Sigmoid colon (tissue), 7 donors: ENCODE measurements around the gene ZNF664. TPM values are rescaled to one million over a fixed set of nuclear protein-coding genes. Genes with fewer than 3 reads are reported as not detected.

Source experiments
- DNase-seq: peaks from one replicate; pipeline ENCODE4 v3.0.0-alpha.2; 2019
- H3K27ac ChIP-seq, 4 donors: fragments of 200-600 bp; sonication (generic); one replicate each; pipeline ENCODE4 v1.5.1; 2016 to 2019; ENCODE audit warnings: mild to moderate bottlenecking in 1 of 4
- H3K27me3 ChIP-seq, 3 donors: fragments of 200-600 bp; sonication (generic); one replicate each; pipeline ENCODE4 v1.5.1; 2019; ENCODE audit warnings: mild to moderate bottlenecking in 1 of 3
- H3K36me3 ChIP-seq, 4 donors: fragments of 200-600 bp; sonication (generic); one replicate each; pipeline ENCODE4 v1.5.1; 2016 to 2019
- H3K4me1 ChIP-seq, 4 donors: fragments of 200-600 bp; sonication (generic); one replicate each; pipeline ENCODE4 v1.5.1; 2017 to 2019
- H3K4me3 ChIP-seq, 4 donors: fragments of 200-600 bp; sonication (generic); one replicate each; pipeline ENCODE4 v1.5.1; 2017 to 2019; ENCODE audit warnings: mild to moderate bottlenecking in 2 of 4, moderate library complexity in 1 of 4
- H3K9me3 ChIP-seq, 4 donors: fragments of 200-600 bp in 3 of 4; sonication (generic) in 3 of 4; one replicate each; pipeline versions ENCODE4 v1.5.1 to v1.6.1; 2013 to 2019
- EP300 ChIP-seq, 4 donors: sonication (generic); formaldehyde crosslinking; IDR thresholded peaks; one replicate each; pipeline ENCODE4 v1.6.1; 2017; ENCODE audit warnings: antibody characterized with exemption in 4 of 4
- POLR2A ChIP-seq, 2 donors: fragments of 450-650 bp; IDR thresholded peaks; one replicate each; pipeline ENCODE4 v1.6.1; 2016; ENCODE audit warnings: antibody characterized with exemption in 2 of 2, mild to moderate bottlenecking in 2 of 2, moderate library complexity in 2 of 2
- POLR2AphosphoS5 ChIP-seq, 4 donors: sonication (generic); formaldehyde crosslinking; IDR thresholded peaks; one replicate each; pipeline ENCODE4 v1.6.1; 2017; ENCODE audit warnings: antibody characterized with exemption in 4 of 4
- WGBS, 2 donors: extraction: QIAGEN DNeasy Blood & Tissue Kit; methylation state at CpG; one replicate each; pipeline ENCODE4 v1.1.7; 2013; 5-methylcytosine and 5-hydroxymethylcytosine counted together
- intact Hi-C: fragments of 100-400 bp; cut with DNase I; formaldehyde crosslinking; loops from one replicate; pipeline ENCODE4 v1.15.1; 2023
- polyA plus RNA-seq, 3 donors: library from polyadenylated mRNA; stranded (reverse); fragments of 200-250 nt; gene quantifications; one replicate each; pipeline ENCODE4 v1.2.3, GENCODE V29; 2013
- total RNA-seq, 4 donors: library from RNA; depleted of rRNA; stranded (reverse); fragments of >200 nt; gene quantifications; one replicate each; pipeline ENCODE4 v1.1.0, GENCODE V29; 2016
- TF ChIP-seq, protein P1 (sequence below), 4 experiments: fragments of 450-650 bp in 3 of 4; fragments of 200-600 bp in 1 of 4; IDR thresholded peaks; one replicate each; pipeline ENCODE4 v1.5.1; 2016 to 2019; ENCODE audit warnings: antibody characterized with exemption in 4 of 4, mild to moderate bottlenecking in 3 of 4, moderate library complexity in 2 of 4
- donor health status: healthy with polysubstance abuse.
- donor health status: Bipolar disorder and iron deficiency.
- donor health status: healthy.

Gene ZNF664
- total and polyA plus RNA-seq, 7 donors: 43.4 to 74.0 (median 62.5) TPM

DNA sequence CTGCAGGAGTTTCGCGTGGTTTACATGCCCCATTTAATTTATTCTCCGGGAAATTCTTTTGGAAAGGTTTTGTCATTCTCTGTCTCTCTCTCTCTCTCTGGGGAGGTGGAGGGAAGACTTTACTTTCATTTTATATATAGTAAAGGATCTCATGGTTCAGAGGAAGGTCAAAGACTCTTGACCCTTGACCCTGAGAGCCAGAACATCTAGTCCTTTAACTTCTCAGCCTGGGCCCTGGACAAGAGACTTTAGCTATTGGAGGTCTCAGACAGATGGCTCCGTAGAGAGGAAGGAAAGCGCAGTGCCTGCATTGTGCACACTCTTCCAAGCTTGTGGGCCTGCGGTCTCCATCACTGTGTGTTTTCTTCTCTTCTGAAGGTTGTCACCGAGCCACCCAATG lies 44.1 kb upstream of the ZNF664 start:
- Histone ChIP-seq H3K27me3 (no peaks in the 10 kb centered on the region), H3K36me3 (no peaks in the 10 kb centered on the region), H3K27ac (no peak overlapping the region), H3K4me3 (no peak overlapping the region), H3K4me1 (no peaks in the 10 kb centered on the region), H3K9me3 (no peaks in the 10 kb centered on the region)
- intact Hi-C loops: no loop called here
- no peak for TF ChIP-seq POLR2AphosphoS5 (IDR thresholded peaks at IDR 0.05)
- TF ChIP-seq, protein P1, sequence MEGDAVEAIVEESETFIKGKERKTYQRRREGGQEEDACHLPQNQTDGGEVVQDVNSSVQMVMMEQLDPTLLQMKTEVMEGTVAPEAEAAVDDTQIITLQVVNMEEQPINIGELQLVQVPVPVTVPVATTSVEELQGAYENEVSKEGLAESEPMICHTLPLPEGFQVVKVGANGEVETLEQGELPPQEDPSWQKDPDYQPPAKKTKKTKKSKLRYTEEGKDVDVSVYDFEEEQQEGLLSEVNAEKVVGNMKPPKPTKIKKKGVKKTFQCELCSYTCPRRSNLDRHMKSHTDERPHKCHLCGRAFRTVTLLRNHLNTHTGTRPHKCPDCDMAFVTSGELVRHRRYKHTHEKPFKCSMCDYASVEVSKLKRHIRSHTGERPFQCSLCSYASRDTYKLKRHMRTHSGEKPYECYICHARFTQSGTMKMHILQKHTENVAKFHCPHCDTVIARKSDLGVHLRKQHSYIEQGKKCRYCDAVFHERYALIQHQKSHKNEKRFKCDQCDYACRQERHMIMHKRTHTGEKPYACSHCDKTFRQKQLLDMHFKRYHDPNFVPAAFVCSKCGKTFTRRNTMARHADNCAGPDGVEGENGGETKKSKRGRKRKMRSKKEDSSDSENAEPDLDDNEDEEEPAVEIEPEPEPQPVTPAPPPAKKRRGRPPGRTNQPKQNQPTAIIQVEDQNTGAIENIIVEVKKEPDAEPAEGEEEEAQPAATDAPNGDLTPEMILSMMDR (IDR thresholded peaks at IDR 0.05): no peak
- no peak for TF ChIP-seq EP300 (IDR thresholded peaks at IDR 0.05)
- TF ChIP-seq POLR2A (IDR thresholded peaks at IDR 0.05): no peak
- 84 to 85% methylated on average over 7 of the region's 7 CpGs for WGBS, 2 donors
- DNase-seq: no peak

DNA sequence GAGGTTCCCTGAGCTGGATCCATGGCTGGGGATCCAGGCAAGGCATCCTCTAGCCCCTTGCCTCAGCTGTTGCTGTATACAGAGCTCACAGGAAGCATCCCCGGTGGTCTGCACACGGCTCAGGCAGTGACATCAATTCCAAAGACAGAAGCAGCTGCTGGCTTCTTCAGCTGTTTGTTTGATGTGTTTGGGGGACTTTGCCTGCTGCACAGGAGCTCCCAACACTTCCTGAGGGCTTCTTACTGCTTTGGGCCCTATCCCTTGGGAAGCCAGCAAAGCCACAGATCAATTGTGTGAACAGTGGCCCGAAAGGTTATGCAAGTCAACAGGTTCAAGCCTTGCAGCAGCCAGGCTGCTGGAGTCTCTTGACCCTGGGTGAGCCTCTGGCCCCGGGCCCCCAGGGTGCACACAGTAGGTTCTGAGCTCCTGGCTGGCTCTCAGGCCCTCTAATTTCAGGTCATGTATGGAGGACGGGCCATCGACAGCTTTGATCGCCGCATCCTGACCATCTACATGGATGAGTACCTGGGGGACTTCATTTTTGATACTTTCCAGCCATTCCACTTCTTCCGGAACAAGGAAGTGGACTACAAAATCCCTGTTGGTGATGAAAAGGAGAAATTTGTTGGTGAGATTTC lies 43.0 kb upstream of the ZNF664 start:
- TF ChIP-seq POLR2A (IDR thresholded peaks at IDR 0.05): no peak
- TF ChIP-seq, protein P1 (IDR thresholded peaks at IDR 0.05): no peak
- WGBS, 2 donors: 84 to 93% methylated on average over 9 of the region's 9 CpGs
- Histone ChIP-seq H3K9me3 (no peaks in the 10 kb centered on the region), H3K4me1 (no peaks in the 10 kb centered on the region), H3K36me3 (no peaks in the 10 kb centered on the region), H3K4me3 (no peak overlapping the region), H3K27me3 (no peaks in the 10 kb centered on the region), H3K27ac (no peak overlapping the region)
- intact Hi-C loops: no loop called here
- no peak for DNase-seq

DNA sequence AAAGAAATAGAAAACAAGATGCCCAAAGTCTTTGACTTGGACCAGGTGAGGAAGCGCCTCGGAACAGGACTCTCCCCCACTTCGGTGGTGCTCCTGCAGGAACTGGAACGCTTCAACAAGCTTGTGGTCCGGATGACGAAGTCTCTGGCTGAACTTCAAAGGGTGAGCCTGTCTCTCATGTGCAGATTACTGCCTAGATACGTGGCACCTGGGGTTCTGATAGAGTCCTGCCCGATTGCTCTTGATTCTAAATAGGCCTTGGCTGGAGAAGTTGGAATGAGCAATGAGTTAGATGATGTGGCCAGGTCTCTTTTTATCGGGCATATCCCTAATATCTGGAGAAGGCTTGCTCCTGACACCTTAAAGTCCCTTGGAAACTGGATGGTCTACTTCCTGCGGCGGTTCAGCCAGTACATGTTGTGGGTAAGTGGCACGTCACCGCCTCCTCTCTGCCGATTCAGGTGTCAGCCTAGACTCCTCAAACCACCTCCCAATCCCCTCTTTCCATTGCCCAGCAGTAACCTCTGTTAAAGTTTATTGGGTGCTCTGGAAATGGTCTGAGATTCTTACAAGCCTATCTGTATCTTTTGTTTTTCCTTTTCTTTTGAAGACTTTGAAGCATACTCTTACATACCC lies 41.2 kb upstream of the ZNF664 start:
- TF ChIP-seq POLR2AphosphoS5 (IDR thresholded peaks at IDR 0.05): no peak
- TF ChIP-seq POLR2A (IDR thresholded peaks at IDR 0.05): no peak
- no peak for TF ChIP-seq EP300 (IDR thresholded peaks at IDR 0.05)
- TF ChIP-seq, protein P1 (IDR thresholded peaks at IDR 0.05): no peak
- Histone ChIP-seq H3K27ac (no peak overlapping the region), H3K27me3 (no peaks in the 10 kb centered on the region), H3K9me3 (no peaks in the 10 kb centered on the region), H3K4me1 (no peaks in the 10 kb centered on the region), H3K36me3 (peaks cover 0 to 17% (median 4%) of the 10 kb centered on the region in 4 donors), H3K4me3 (no peak overlapping the region)
- 79 to 91% methylated on average over 14 of the region's 14 CpGs for WGBS, 2 donors
- intact Hi-C loops: no loop called here
- DNase-seq: no peak

DNA sequence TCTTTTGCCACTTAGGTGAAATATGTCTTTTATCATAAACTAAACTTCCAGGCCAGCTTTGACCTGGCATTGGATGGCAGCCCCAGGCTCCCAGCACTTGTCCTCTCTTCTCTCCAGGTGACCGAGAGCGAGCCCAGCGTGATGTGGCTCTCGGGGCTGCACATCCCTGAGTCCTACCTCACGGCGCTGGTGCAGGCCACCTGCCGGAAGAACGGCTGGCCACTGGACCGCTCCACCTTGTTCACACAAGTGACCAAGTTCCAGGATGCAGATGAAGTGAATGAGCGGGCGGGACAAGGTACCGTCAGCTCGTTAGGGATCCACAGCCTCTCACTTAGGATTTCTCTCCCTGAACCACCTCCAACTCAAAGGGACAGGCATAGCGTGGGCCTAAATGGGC lies 39.8 kb upstream of the ZNF664 start:
- DNase-seq: no peak
- intact Hi-C loops: no loop called here
- Histone ChIP-seq H3K9me3 (no peaks in the 10 kb centered on the region), H3K4me1 (no peaks in the 10 kb centered on the region), H3K27ac (no peak overlapping the region), H3K36me3 (peaks cover 0 to 26% (median 10%) of the 10 kb centered on the region in 4 donors), H3K4me3 (no peak overlapping the region), H3K27me3 (no peaks in the 10 kb centered on the region)
- WGBS, 2 donors: 86 to 92% methylated on average over 14 of the region's 14 CpGs
- no peak for TF ChIP-seq POLR2AphosphoS5 (IDR thresholded peaks at IDR 0.05)
- TF ChIP-seq, protein P1 (IDR thresholded peaks at IDR 0.05): no peak
- no peak for TF ChIP-seq EP300 (IDR thresholded peaks at IDR 0.05)
- no peak for TF ChIP-seq POLR2A (IDR thresholded peaks at IDR 0.05)
